Right lung (tissue), 5 donors: ENCODE results near the gene ARHGAP10. TPM values are rescaled to one million over a fixed set of nuclear protein-coding genes. Genes with fewer than 3 reads are reported as not detected.
A peak's percentile ranks its signal among the peaks of the same experiment; 100 is the strongest.

Experiments
- DNase-seq, 2 donors: peaks; one replicate each; pipeline ENCODE4 v3.0.0-alpha.2; 2013
- polyA plus RNA-seq, 5 donors: library from polyadenylated mRNA; unstranded; fragments of 120-200 nt; gene quantifications; one replicate each; pipeline versions ENCODE4 v1.2.1 to v1.2.3, GENCODE V29; 2013; ENCODE audit warnings: inconsistent platforms in 1 of 5, low replicate concordance in 1 of 5; ENCODE audit not compliant: insufficient read length in 5 of 5, insufficient read depth in 1 of 5

ARHGAP10 gene
- polyA plus RNA-seq, 5 donors, result 10.9 to 13.5 (median 12.5) TPM

DNA sequence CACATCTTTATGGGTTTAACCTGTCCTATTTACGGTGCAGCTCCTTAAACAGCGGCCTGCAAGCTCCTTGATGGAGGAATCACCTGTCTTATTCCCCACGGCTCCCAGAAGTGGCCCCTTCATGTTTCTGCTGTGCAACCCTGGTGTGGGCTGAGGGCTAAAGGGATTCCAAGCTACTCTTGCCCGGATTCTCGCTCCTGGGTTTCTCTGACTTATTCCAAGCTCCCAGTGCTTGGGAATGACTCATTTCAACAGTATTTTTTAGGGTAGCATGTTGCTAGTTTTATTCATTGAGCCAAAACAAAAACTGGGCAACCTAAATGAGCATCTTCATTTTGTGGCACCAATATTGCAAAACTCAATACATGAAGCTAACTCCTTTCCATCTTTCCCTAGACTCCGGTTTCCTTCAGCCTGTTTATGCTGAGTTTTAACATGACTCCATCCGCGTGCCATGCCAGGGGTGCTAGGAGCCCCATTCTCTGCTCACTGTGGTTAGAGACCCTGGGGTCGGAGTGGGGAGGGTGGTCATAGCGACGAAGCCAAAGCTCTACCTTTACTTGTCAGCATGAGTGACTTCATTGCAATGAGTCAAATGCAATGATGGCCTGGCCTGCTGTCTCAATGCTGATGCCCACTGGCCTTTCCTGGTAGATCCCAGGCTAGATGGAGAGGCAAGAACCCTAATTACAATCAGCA, 360.6 kb downstream of the ARHGAP10 start:
- DNase-seq, result no peak

DNA sequence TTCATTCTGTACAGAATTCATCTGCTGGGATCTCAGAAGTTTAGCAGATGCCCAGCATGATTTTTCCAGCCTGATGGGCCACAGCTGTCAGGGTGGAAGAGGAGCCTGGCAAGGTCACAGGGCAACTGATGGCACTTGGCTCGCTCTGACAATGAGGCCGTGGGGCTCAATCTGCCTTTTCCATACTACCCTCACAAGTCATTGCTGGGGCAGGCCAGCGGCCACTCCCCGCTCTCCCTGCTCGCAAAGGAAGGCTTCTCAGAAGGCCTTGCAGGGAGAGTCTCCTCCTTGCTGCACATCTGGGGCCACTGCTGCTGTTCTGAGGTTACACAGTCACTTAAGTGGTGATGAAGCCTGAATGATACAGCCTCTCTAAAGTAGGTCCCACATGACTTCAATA, 361.2 kb downstream of the ARHGAP10 start:
- no peak for DNase-seq

DNA sequence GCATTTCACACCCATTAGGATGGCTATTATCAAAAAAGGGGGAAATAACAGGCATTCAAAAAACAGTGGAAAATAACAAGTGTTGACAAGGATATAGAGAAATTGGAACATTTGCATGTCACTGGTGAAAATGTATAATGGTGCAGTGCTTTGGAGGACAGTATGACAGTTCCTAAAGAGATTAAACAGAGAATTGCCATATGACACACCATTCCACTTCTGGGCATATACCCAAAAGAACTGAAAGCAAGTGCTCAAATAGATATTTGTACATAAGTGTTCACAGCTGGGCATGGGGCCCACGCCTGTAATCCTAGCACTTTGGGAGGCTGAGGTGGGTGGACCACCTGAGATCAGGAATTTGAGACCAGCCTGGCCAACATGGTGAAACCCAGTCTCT, 362.3 kb downstream of the ARHGAP10 start:
- no peak for DNase-seq

DNA sequence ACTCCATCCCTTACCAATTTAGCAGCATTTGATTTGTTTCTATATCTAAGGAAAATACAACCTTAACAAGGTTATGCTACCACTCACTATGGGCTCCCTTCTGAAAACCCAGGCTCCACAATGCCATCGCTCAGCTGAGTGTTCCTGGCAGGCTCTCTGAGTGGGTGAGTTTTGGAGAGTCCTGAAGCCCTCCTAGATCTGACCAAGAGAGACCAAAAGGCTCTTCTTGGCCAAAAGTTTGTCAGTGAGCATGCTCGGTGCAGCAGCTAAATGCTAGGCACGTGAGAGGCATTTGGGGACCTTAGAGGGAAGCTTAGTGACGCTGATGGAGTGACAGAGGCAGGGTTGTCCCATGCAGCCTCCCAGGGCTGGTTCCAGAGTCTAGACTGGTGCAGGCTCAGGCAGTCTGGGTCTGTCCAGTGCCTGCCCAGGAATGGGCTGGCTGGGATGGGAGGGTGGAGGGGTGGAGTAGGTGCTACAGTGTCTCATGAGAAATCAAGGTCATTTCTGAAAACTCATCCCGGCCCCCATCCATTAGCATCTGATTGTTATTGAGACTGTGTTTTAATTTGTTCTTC, 363.5 kb downstream of the ARHGAP10 start:
- DNase-seq, result no peak

DNA sequence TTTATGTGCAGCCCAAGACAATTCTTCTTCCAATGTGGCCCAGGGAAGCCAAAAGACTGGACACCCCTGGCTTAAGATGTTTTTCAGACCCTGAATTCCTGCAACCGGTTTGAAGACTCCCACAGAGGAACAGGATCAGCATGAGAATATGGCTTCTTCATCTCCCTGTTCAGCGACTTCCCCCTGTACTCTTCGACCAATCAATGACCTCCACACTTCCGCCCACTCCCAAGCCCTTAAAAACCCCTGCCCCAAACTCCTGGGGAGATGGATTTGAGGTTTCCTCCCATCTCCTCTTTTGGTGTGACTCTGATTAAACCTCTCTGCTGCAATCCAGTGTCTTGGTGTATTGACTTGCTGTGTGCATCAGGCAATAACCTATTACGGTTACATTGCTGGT, 365.9 kb downstream of the ARHGAP10 start:
- DNase-seq, result no peak

DNA sequence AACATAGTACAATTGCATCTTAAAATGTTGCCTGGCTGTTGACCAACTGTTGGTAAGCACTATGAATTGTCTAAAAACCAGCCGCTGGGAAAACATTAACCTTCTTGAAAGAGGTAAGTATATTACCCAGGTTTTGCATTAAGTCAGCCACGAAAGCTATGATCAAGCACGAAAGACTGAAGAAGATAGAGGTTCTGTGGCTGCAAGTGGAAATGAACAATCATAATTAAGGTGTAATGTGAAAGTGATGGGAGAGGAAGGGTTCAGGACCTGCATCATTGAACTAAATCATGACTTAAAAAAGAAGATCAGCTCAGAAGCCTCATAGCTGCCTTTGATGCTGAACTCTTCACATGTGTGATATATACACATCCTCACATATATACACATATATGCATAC, 369.3 kb downstream of the ARHGAP10 start:
- DNase-seq, result no peak

DNA sequence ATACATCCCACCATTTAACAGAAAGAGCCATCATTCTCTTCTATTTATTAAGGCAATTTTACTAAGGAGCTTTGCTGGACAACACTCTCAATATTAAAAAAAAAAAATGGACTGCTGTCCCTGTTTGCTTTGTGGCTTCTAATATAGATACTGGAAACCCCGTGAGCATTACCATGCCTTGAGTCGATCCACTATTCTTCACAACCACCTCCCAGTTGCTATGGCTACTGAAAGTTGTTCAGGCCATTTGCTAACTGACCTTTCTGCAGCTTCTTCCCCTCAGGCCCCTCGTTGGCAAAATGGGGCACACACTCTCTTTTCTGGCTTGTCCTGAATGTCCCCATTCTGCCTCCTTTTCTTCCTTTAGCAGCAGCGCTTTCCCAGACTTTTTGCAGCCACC, 369.9 kb downstream of the ARHGAP10 start:
- DNase-seq, result no peak

DNA sequence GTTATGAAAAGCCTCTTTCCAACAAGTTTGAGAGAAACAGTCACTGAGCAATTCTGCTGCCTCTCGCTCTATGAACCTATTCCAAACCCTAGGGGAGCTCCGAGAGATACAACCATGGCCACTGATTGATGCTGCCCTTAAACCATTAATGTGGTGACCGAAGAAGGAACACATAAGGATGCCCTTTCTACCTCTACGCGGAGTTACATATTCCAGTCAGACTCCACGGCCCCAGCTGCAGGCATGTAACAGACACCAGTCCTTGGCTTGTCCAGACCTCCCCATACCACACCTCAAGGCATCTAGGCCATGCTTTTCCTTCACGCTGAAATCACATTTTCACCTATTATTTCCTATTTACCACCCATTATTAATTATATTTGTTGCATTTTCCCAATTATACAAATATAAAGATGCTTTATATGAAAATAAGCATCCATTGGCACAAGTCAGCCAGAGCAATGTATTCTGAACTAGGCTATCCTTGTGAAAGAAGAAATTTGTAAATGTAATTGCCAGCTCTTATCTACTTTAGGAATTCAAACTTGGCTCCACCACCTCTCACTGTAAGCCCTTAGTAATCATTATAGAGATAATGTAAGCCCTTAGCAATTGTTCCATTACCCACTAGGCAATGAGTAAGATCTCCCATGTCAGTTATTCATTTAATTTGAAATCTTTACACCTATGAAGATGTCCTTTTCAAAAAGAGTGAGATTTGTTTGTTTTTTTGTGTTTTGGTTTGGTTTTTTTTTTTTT, 371.9 kb downstream of the ARHGAP10 start:
- DNase-seq, result peak; percentile 20 to 21

DNA sequence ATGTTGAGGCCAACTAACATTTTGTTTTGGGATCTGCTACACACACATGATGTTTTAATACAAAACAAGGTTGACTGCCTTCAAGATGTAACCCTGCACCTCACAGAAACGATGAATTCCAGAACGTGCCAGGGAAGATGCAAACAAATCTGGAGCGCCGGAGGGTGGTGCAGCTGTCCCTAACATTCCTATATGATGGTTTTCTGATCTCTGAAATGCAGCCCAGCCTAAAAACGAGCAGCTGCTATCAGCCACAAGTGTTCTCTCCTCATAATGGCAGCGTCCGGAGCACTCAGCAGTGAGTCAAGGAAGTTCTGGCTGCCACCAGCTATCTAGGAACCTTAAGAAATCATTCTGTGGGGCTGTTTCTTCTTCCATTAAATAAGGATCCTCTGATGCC, 376.9 kb downstream of the ARHGAP10 start:
- no peak for DNase-seq

DNA sequence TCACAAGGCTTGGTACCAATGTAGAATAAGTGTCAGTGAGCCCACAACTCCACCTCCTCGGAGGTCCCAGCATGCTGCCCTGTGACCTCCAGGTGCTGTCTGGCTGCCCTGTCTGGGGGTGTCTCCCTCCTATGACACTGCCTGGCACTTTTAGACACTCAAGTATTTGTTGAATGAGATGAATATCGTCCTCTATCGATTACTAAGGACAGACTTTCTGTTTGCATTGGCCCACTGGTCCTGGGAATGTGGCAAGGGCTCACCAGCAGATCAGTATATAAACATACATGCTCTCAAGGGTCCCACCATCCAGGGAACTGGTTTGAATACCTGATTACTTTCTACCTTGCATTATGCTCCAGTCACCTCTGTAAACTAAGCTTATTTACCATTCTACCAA, 377.3 kb downstream of the ARHGAP10 start:
- no peak for DNase-seq

DNA sequence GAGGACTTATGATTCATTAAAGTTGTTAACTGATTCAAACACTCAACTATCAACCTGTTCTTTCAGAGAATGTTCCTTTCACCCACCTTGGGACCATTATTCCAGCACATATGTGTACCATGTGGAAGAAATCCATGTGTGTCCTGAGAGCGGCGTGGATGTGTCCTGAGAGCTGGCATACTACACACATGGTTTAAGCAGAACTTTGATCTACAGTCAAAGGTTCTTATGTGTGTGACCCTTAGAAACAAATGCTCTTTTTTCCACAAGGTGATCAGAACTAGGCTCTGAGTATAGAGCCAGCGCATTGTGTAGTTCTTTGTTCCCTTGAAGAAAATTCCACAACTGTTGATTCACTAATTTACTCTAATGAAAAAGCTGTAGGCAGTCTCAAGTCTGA, 378.3 kb downstream of the ARHGAP10 start:
- no peak for DNase-seq

DNA sequence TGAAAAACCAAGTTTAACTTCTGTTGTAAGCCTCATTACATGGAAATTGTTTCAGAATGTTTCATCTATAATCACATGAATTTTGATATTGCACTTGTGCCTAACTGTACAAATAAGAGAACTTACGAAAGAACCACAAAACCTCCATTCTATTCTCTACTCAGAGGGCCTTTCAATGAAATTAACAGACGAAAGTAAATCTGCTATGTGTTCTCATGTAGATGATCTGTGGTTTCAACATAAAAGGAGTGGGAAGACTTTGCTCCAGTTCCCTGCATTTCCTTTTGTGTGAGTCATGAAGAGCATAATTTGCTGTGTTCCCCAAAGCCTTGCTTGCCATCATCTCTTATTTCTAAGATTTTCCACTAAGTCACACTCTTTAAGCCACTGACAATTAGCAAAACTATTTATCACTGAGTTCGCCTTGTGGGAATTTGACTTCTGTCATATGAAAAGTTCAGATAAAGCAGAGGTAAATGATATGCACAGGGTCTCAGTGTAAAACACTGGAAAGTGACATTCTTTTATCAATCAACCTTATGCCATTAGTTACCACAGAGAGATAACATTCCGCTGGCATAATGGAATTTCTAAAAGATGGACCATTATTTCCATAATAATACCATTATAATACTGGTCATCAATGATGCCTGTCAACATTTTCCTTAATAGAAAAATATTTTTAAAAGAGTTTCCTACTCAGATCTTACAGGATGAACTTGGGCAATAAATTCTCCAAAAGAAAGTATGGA, 380.5 kb downstream of the ARHGAP10 start:
- no peak for DNase-seq

DNA sequence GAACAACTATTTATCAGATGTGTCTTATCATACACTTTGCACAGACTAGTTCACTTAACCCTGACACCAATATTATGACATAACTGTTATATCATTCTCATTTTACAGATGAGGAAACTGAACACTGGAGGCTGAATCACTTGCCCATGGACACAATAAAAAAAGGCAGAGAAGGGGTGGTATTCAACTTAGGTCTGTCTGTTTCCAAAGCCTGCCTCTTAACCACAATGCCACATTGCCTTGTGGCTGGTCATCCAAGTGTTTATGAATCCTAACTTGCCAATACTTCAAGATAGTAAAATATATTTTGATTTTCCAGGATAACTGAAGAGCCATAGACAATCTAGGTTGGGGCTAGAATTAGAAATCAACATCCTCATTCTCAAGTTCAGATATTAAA, 382.5 kb downstream of the ARHGAP10 start:
- no peak for DNase-seq

DNA sequence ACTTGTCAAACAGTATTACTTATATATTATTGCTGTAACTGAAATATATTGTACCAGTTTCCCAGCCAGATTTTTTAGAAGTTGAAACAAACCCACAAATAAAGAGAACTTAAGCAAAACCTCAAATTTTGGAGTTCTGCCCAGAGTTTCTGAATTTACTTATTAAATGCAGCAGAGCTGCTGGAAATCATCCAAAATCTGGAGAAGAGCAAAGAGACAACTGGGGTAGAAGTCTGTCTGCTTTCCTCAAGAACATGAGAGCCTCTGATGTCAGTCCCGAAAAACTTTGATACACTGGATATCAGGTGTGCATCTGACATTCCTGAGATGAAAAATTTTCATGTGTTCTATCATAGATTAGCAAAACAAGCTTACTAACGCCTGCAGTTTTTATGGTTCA, 384.4 kb downstream of the ARHGAP10 start:
- DNase-seq, result peak; percentile 76 to 79

DNA sequence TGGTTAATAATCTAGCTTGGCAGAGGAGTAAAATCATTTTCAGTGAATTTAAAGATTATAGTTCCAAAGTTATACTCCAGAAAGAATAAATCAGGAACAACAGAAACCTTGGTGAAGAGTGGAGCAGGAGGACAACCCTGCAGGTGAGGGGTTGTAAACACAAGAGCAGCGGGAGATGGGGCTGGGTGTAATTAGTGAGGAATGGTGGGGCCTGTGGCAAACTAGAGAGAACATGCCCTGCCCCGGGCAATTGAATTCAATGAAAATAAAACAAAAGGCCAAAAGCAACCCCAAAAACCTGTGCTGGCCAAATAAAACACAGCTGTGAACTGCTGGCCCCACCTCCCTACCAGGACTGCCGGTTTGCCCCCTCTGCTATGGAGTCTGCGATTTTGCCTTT, 385.1 kb downstream of the ARHGAP10 start:
- DNase-seq, result no peak

DNA sequence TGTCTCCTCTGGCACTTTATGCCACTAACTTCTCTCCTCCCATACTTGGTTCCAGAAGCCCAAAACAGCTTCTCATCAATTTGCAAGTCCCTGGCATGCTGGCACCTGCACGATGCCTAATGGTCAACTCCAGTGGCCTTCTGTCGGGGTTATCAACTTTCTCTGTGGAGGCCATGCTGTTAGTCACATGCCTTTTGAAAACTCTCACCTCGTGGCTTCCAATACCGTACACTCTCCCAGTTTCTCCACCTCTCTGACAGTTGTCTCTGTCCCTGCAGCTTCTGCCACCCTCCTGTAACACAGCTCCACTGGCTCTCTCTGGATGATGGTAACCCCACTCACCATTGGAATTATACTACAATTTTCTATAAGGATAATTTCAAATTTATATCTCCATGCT, 386.3 kb downstream of the ARHGAP10 start:
- DNase-seq, result no peak

DNA sequence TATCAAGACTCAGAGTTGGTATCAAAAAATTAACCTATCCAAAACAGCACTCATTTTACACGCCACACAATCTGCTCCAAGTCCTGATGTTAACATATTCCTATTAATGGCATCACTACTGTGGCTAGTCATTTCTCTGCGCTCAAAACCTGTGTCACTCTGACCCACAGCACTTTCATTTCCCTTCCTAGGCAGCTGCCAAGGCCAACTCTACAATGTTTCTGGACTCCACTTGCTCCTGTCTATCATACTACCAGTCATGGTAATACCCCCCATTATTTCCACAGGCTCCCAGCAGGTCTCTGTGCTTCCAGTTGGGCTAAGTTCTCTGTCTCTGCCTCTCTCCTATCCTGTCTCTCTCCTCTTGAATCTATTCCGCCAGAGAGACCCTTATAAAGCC, 386.7 kb downstream of the ARHGAP10 start:
- DNase-seq, result no peak

DNA sequence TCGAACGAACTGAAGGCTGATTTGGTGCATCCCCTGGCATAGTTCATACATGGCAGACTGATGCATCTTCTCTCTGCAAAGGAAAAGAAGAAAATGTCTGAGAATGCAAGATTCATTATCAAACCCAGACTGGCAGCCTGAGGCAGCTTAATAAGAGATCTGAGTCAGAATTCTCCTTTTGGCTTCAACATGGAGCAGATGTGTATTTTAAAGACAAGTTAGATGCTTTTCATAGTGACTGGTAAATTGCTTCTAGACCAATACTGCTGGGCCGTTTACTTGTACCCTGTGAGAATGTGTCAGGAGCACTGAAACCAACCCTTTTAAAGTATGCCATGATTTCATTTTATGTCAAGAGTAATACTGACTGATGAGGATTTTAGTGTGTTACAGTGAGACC, 388.3 kb downstream of the ARHGAP10 start:
- no peak for DNase-seq
